GM19438 (cell line): ENCODE results near the gene C1orf115.
A peak's percentile ranks its signal among the peaks of the same experiment; 100 is the strongest.
"Not testable (repeated sequence)": the region's sequence is repeated elsewhere in the genome, so short reads cannot be mapped to it uniquely, and the experiment has no call there.

ENCODE experiments used
- ATAC-seq: cut with Tn5 transposase; IDR thresholded peaks from one replicate; pipeline ENCODE4 v1.9.1; 2021; ENCODE audit warnings: low read depth; ENCODE audit not compliant: unreplicated experiment

The C1orf115 gene

GRCh38 chr1:220717800-220718640 lies 27.9 kb downstream of the C1orf115 start:
- peak; percentile 82 for ATAC-seq

- not testable (repeated sequence) for ATAC-seq
Measured at GRCh38 chr1:220721266-220721665, 31.1 kb downstream of the C1orf115 start.

- ATAC-seq = no peak
Measured at GRCh38 chr1:220726634-220727033, 36.5 kb downstream of the C1orf115 start.

- ATAC-seq = no peak
Measured at GRCh38 chr1:220727519-220727918, 37.4 kb downstream of the C1orf115 start.

- no peak for ATAC-seq
Measured at GRCh38 chr1:220730486-220730885, 40.3 kb downstream of the C1orf115 start.

- no peak for ATAC-seq
Measured at GRCh38 chr1:220732137-220732536, 42.0 kb downstream of the C1orf115 start.

- ATAC-seq = no peak
Measured at GRCh38 chr1:220732621-220733020, 42.5 kb downstream of the C1orf115 start.

- peak; percentile 97 for ATAC-seq
Measured at GRCh38 chr1:220733086-220733601, 43.0 kb downstream of the C1orf115 start.

- ATAC-seq = no peak
Measured at GRCh38 chr1:220734571-220735326, 44.6 kb downstream of the C1orf115 start.

GRCh38 chr1:220736283-220736682 lies 46.1 kb downstream of the C1orf115 start:
- ATAC-seq = not testable (repeated sequence)

- no peak for ATAC-seq
Measured at GRCh38 chr1:220741349-220741748, 51.2 kb downstream of the C1orf115 start.

- no peak for ATAC-seq
Measured at GRCh38 chr1:220741825-220742224, 51.7 kb downstream of the C1orf115 start.

- ATAC-seq = no peak
Measured at GRCh38 chr1:220742520-220742919, 52.4 kb downstream of the C1orf115 start.

GRCh38 chr1:220746851-220747250 lies 56.7 kb downstream of the C1orf115 start:
- ATAC-seq = no peak

GRCh38 chr1:220747437-220748088 lies 57.4 kb downstream of the C1orf115 start:
- no peak for ATAC-seq

- ATAC-seq = peak; percentile 93
Measured at GRCh38 chr1:220748089-220748934, 58.1 kb downstream of the C1orf115 start, which contains the start of gene MTARC2. Gene MTARC2 (plus strand): TSS chr1:220748322. CDS start chr1:220748532, 210 bp downstream.
